ENCODE measurements around the gene SYNPO2. TPM values are rescaled to one million over a fixed set of nuclear protein-coding genes. Genes with fewer than 3 reads are reported as not detected.

The SYNPO2 gene
- total and polyA plus RNA-seq, 2 of the 13 experiments (the other 11 are each of a cell fraction or from before 2014, with no cell fraction given): not detected

GRCh38 chr4:118981171-118981838 lies 92.7 kb downstream of the SYNPO2 start:
- CTCF ChIA-PET (ENCODE audit: low intra/inter-chr PET ratio, low total read pairs): interaction anchor here (1.2 to 2.0 kb wide), 3 partner anchors 305 to 1068 kb away, joined by 4 to 15 read pairs (median 6); no protein-coding TSS in a partner anchor
- no peak overlapping the region for H3K4me3 ChIP-seq (replicated peaks in 1 of 3; ENCODE audit: insufficient read depth in 1 of 3, low read depth in 2 of 3, low read length in 3 of 3)
- peaks cover 0 to 3% of the 10 kb centered on the region in 2 experiments; a peak in 1 of 5 replicates for H3K27me3 ChIP-seq (ENCODE audit: control insufficient read depth in 1 of 2, insufficient read depth in 2 of 2, low read length in 2 of 2)
- FAIRE-seq (no peak), DNase-seq (ENCODE audit: low spot score) (no peak), ATAC-seq (peak; percentile 37; the same call in 1 of the 3 replicates)
- POLR2A ChIA-PET: no interaction called here
- 26% methylated on average over 6 of the region's 6 CpGs for WGBS (ENCODE audit: low lambda C conversion rate)
- no peak overlapping the region for H3K9ac ChIP-seq (ENCODE audit: insufficient read depth, low read depth, low read length)
- intact Hi-C loops (cut with micrococcal nuclease; ENCODE audit: unreplicated experiment) (loop anchor here (1.0 to 5.0 kb wide), 3 partner anchors 305 to 491 kb away; a partner anchor contains a TSS), in situ Hi-C loops (cut with HindIII; ENCODE audit: extremely low pct_ligation_motif_present, low pct_unique_long_range_greater_than_20kb) (loop anchor here (10.0 to 25.0 kb wide), 4 partner anchors 313 to 1073 kb away; partner anchors contain the start of gene PDE5A)
- H2AFZ ChIP-seq (ENCODE audit: low read length): no peak overlapping the region
- no peak overlapping the region for H3K4me2 ChIP-seq (ENCODE audit: low read depth, low read length)
- H3K27ac ChIP-seq (ENCODE audit: extremely low read length, insufficient read depth, low read length): no peak overlapping the region
- BruUV-seq (replicated peaks): no TSS peak
- TF ChIP-seq DNMT3B (CRISPR knock-in tag; conservative IDR thresholded peaks at IDR 0.05) (no peak), ATF7 (IDR thresholded peaks at IDR 0.05) (0 out of 2 replicates have a peak, but pooled peaks have one; percentile 20), ATF7 (CRISPR knock-in tag; IDR thresholded peaks at IDR 0.05) (no peak)
- no peaks in the 10 kb centered on the region for H3K4me1 ChIP-seq (ENCODE audit: insufficient read depth, low read length)
- H3K9me3 ChIP-seq (ENCODE audit: low read length): no peaks in the 10 kb centered on the region
- H3K36me3 ChIP-seq (replicated peaks in 1 of 2; ENCODE audit: control insufficient read depth in 1 of 2, insufficient read depth in 2 of 2, low read length in 2 of 2): no peaks in the 10 kb centered on the region
- no peaks in the 10 kb centered on the region for H4K20me1 ChIP-seq (ENCODE audit: insufficient read depth, low read length)
- no peaks in the 10 kb centered on the region for H3K79me2 ChIP-seq (ENCODE audit: insufficient read depth, low read length)

GRCh38 chr4:118981839-118982381 lies 93.3 kb downstream of the SYNPO2 start:
- FAIRE-seq (peak; percentile 78), ATAC-seq (peak; percentile 94), DNase-seq (ENCODE audit: low spot score) (peak; percentile 56)
- Histone ChIP-seq H2AFZ (ENCODE audit: low read length) (no peak overlapping the region), H4K20me1 (ENCODE audit: insufficient read depth, low read length) (no peaks in the 10 kb centered on the region), H3K4me1 (ENCODE audit: insufficient read depth, low read length) (no peaks in the 10 kb centered on the region), H3K4me2 (ENCODE audit: low read depth, low read length) (no peak overlapping the region), H3K79me2 (ENCODE audit: insufficient read depth, low read length) (no peaks in the 10 kb centered on the region), H3K9me3 (ENCODE audit: low read length) (no peaks in the 10 kb centered on the region), H3K9ac (ENCODE audit: insufficient read depth, low read depth, low read length) (no peak overlapping the region), H3K4me3 (replicated peaks in 1 of 3; ENCODE audit: insufficient read depth in 1 of 3, low read depth in 2 of 3, low read length in 3 of 3) (no peak overlapping the region), H3K27ac (ENCODE audit: extremely low read length, insufficient read depth, low read length) (no peak overlapping the region), H3K27me3 (ENCODE audit: control insufficient read depth in 1 of 2, insufficient read depth in 2 of 2, low read length in 2 of 2) (peaks cover 0 to 3% of the 10 kb centered on the region in 2 experiments; a peak in 1 of 5 replicates), H3K36me3 (replicated peaks in 1 of 2; ENCODE audit: control insufficient read depth in 1 of 2, insufficient read depth in 2 of 2, low read length in 2 of 2) (no peaks in the 10 kb centered on the region)
- WGBS (ENCODE audit: low lambda C conversion rate): 41% methylated on average over 7 of the region's 7 CpGs
- in situ Hi-C loops (cut with HindIII; ENCODE audit: extremely low pct_ligation_motif_present, low pct_unique_long_range_greater_than_20kb): loop anchor here (10.0 to 25.0 kb wide), 4 partner anchors 313 to 1073 kb away; partner anchors contain the start of gene PDE5A
- POLR2A ChIA-PET: no interaction called here
- intact Hi-C loops (cut with micrococcal nuclease; ENCODE audit: unreplicated experiment): loop anchor here (1.0 to 5.0 kb wide), 6 partner anchors 57 to 1069 kb away; a partner anchor contains a TSS
- no TSS peak for BruUV-seq (replicated peaks)
- CTCF ChIA-PET (ENCODE audit: low intra/inter-chr PET ratio, low total read pairs): interaction anchor here (1.2 to 2.0 kb wide), 3 partner anchors 305 to 1067 kb away, joined by 4 to 15 read pairs (median 6); no protein-coding TSS in a partner anchor
- TF ChIP-seq REPIN1 (CRISPR knock-in tag; IDR thresholded peaks at IDR 0.05; ENCODE audit: borderline replicate concordance, low read depth): peak; percentile 35; the same call in 1 of the 2 replicates
- TF ChIP-seq ARID5B (CRISPR knock-in tag; IDR thresholded peaks at IDR 0.05): 0 out of 2 replicates have a peak, but pooled peaks have one; percentile 15
- TF ChIP-seq SMC3 (IDR thresholded peaks at IDR 0.05; ENCODE audit: low read length): peak; percentile 79
- no peak for TF ChIP-seq ZNF703 (CRISPR knock-in tag; IDR thresholded peaks at IDR 0.05; ENCODE audit: borderline replicate concordance)
- peak; percentile 78 for TF ChIP-seq RAD21 (CRISPR knock-in tag; IDR thresholded peaks at IDR 0.05)
- peak in 1 of 2 experiments; percentile 43; a peak in 1 of 4 replicates for TF ChIP-seq HMGXB4 (CRISPR knock-in tag; IDR thresholded peaks at IDR 0.05; ENCODE audit: borderline replicate concordance in 1 of 2, low read depth in 1 of 2)

All from HepG2 (cell line).